Neural progenitor cell (in vitro differentiated cells): Measurements from ENCODE around the gene CDK4. TPM values are rescaled to one million over a fixed set of nuclear protein-coding genes. Genes with fewer than 3 reads are reported as not detected.

Source experiments
- DNase-seq: peaks from one replicate; pipeline ENCODE4 v3.0.0-alpha.2; 2016; ENCODE audit warnings: low spot score
- H2AFZ ChIP-seq: fragments of 200-600 bp; sonication (generic); replicated peaks from 2 replicates; pipeline ENCODE4 v1.6.1; 2016; ENCODE audit warnings: antibody characterized with exemption
- H3F3A ChIP-seq: fragments of 200-600 bp; sonication (generic); 2 replicates; pipeline ENCODE4 v1.6.1; 2016; ENCODE audit warnings: antibody characterized with exemption, low read depth
- H3K27ac ChIP-seq: fragments of 200-600 bp; sonication (generic); 2 replicates; pipeline ENCODE4 v1.5.1; 2016; ENCODE audit warnings: mild to moderate bottlenecking
- H3K27me3 ChIP-seq: fragments of 200-600 bp; sonication (generic); 2 replicates; pipeline ENCODE4 v1.6.1; 2016; ENCODE audit warnings: mild to moderate bottlenecking, moderate library complexity
- H3K36me3 ChIP-seq: fragments of 200-600 bp; sonication (generic); 2 replicates; pipeline ENCODE4 v1.5.1; 2016
- H3K4me1 ChIP-seq: fragments of 200-600 bp; sonication (generic); 2 replicates; pipeline ENCODE4 v1.6.1; 2016; ENCODE audit warnings: mixed run types
- H3K4me2 ChIP-seq: fragments of 200-600 bp; sonication (generic); 2 replicates; pipeline ENCODE4 v1.6.1; 2016
- H3K4me3 ChIP-seq: fragments of 200-600 bp; sonication (generic); 2 replicates; pipeline ENCODE4 v1.5.1; 2016
- H3K79me2 ChIP-seq: fragments of 200-600 bp; sonication (generic); 2 replicates; pipeline ENCODE4 v1.6.1; 2016; ENCODE audit warnings: low read depth
- H3K9ac ChIP-seq: fragments of 200-600 bp; sonication (generic); 2 replicates; pipeline ENCODE4 v1.6.1; 2016
- H3K9me3 ChIP-seq: fragments of 200-600 bp; sonication (generic); 2 replicates; pipeline ENCODE4 v1.5.1; 2016; ENCODE audit warnings: low read depth
- H4K20me1 ChIP-seq: fragments of 200-600 bp; sonication (generic); 2 replicates; pipeline ENCODE4 v1.6.1; 2016; ENCODE audit warnings: low read depth
- H3K27ac Mint-ChIP-seq: 3 replicates; pipeline ENCODE4 v1.8.0; 2021; ENCODE audit warnings: mixed read lengths
- H3K27me3 Mint-ChIP-seq: 2 replicates; pipeline ENCODE4 v1.8.0; 2022; ENCODE audit warnings: low read depth, mild to moderate bottlenecking, inconsistent platforms, moderate library complexity, mixed read lengths; ENCODE audit not compliant: insufficient read depth
- H3K36me3 Mint-ChIP-seq: 3 replicates; pipeline ENCODE4 v1.8.0; 2021; ENCODE audit warnings: mixed read lengths
- H3K4me1 Mint-ChIP-seq: 3 replicates; pipeline ENCODE4 v1.8.0; 2021; ENCODE audit warnings: mixed read lengths
- H3K4me3 Mint-ChIP-seq: 3 replicates; pipeline ENCODE4 v1.8.0; 2021; ENCODE audit warnings: mild to moderate bottlenecking, moderate library complexity, mixed read lengths
- H3K9me3 Mint-ChIP-seq: 3 replicates; pipeline ENCODE4 v1.8.0; 2020; ENCODE audit warnings: mixed read lengths
- CTCF ChIP-seq: fragments of 200-600 bp; sonication (generic); IDR thresholded peaks from 2 replicates; pipeline ENCODE4 v1.5.1; 2017; ENCODE audit warnings: antibody characterized with exemption, mild to moderate bottlenecking
- EZH2 ChIP-seq: fragments of 200-600 bp; sonication (generic); IDR thresholded peaks from 2 replicates; pipeline ENCODE4 v1.6.1; 2017; ENCODE audit warnings: antibody characterized with exemption, mild to moderate bottlenecking, moderate library complexity
- EZH2phosphoT487 ChIP-seq: fragments of 200-600 bp; sonication (generic); IDR thresholded peaks from 2 replicates; pipeline ENCODE4 v1.6.1; 2017; ENCODE audit warnings: antibody characterized with exemption
- total RNA-seq: library from RNA; depleted of rRNA; stranded (reverse); fragments of >200 nt; gene quantifications from 2 replicates; pipeline ENCODE4 v1.2.3, GENCODE V29; 2015; ENCODE audit warnings: low replicate concordance

The CDK4 gene
- total RNA-seq, 1 donor from 2014 or later, result 169 TPM

- Mint-ChIP-seq H3K4me3 (no peak overlapping the region), H3K36me3 (peaks cover 10% of the 10 kb centered on the region), H3K27me3 (no peaks in the 10 kb centered on the region), H3K27ac (no peak overlapping the region), H3K9me3 (no peaks in the 10 kb centered on the region), H3K4me1 (no peaks in the 10 kb centered on the region)
- no peaks in the 10 kb centered on the region for H3K4me1 ChIP-seq
- H3F3A ChIP-seq, result peaks cover 7% of the 10 kb centered on the region
- no peak overlapping the region for H3K4me3 ChIP-seq
- no peak overlapping the region for H3K9ac ChIP-seq
- no peak overlapping the region for H3K27ac ChIP-seq
- H2AFZ ChIP-seq, result no peak overlapping the region
- peaks cover 10% of the 10 kb centered on the region for H3K36me3 ChIP-seq
- H3K27me3 ChIP-seq, result no peaks in the 10 kb centered on the region
- no peak overlapping the region for H3K4me2 ChIP-seq
- H3K9me3 ChIP-seq, result no peaks in the 10 kb centered on the region
- H3K79me2 ChIP-seq, result no peaks in the 10 kb centered on the region
- no peaks in the 10 kb centered on the region for H4K20me1 ChIP-seq
- DNase-seq, result no peak
- no peak for TF ChIP-seq EZH2phosphoT487
- no peak for TF ChIP-seq EZH2
- no peak for TF ChIP-seq CTCF
Observed at GRCh38 chr12:57796996-57797395, 44.9 kb upstream of the CDK4 start.

- no peak overlapping the region for H2AFZ ChIP-seq
- H3K4me3 ChIP-seq, result no peak overlapping the region
- no peak for DNase-seq
- H3K36me3 Mint-ChIP-seq, result peaks cover 10% of the 10 kb centered on the region
- peaks cover 7% of the 10 kb centered on the region for H3F3A ChIP-seq
- H3K9me3 Mint-ChIP-seq, result no peaks in the 10 kb centered on the region
- H3K9ac ChIP-seq, result no peak overlapping the region
- H3K4me3 Mint-ChIP-seq, result no peak overlapping the region
- H4K20me1 ChIP-seq, result peaks cover 6% of the 10 kb centered on the region
- TF ChIP-seq EZH2phosphoT487 (no peak), CTCF (no peak), EZH2 (no peak)
- H3K27me3 Mint-ChIP-seq, result no peaks in the 10 kb centered on the region
- H3K27me3 ChIP-seq, result no peaks in the 10 kb centered on the region
- H3K4me1 Mint-ChIP-seq, result no peaks in the 10 kb centered on the region
- H3K79me2 ChIP-seq, result no peaks in the 10 kb centered on the region
- no peaks in the 10 kb centered on the region for H3K9me3 ChIP-seq
- H3K4me2 ChIP-seq, result no peak overlapping the region
- no peak overlapping the region for H3K27ac ChIP-seq
- H3K36me3 ChIP-seq, result peaks cover 17% of the 10 kb centered on the region
- H3K27ac Mint-ChIP-seq, result no peak overlapping the region
- no peaks in the 10 kb centered on the region for H3K4me1 ChIP-seq
Observed at GRCh38 chr12:57795354-57795753, 43.2 kb upstream of the CDK4 start.

DNA sequence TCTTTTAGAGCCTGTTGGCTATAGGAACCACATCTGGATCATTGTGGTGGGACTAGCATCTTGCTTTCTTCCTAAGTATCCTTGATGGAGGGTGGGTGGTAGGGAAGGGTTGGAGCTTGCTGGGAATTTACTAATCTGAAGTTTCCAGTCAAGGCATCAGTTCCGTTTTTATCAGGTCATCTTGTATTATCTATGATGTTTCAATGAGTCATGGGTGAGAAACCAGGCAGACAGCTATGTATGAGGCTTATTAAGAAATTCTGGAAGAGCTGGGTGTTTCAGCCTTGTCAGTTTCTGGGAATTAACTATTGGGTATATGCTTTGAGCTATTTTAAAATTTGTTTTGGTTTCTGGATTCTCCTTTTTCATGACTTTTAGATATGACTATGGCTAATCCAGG, 41.8 kb upstream of the CDK4 start:
- Histone ChIP-seq H2AFZ (no peak overlapping the region), H3K27me3 (no peaks in the 10 kb centered on the region), H4K20me1 (peaks cover 6% of the 10 kb centered on the region), H3K27ac (no peak overlapping the region), H3F3A (peaks cover 7% of the 10 kb centered on the region), H3K9ac (no peak overlapping the region), H3K4me2 (no peak overlapping the region), H3K9me3 (no peaks in the 10 kb centered on the region), H3K36me3 (peaks cover 23% of the 10 kb centered on the region), H3K4me1 (no peaks in the 10 kb centered on the region), H3K79me2 (no peaks in the 10 kb centered on the region), H3K4me3 (no peak overlapping the region)
- H3K36me3 Mint-ChIP-seq, result peaks cover 10% of the 10 kb centered on the region
- no peaks in the 10 kb centered on the region for H3K9me3 Mint-ChIP-seq
- H3K4me3 Mint-ChIP-seq, result no peak overlapping the region
- no peak for DNase-seq
- H3K27me3 Mint-ChIP-seq, result no peaks in the 10 kb centered on the region
- TF ChIP-seq CTCF, result no peak
- TF ChIP-seq EZH2, result no peak
- TF ChIP-seq EZH2phosphoT487, result no peak
- H3K27ac Mint-ChIP-seq, result no peak overlapping the region
- no peaks in the 10 kb centered on the region for H3K4me1 Mint-ChIP-seq
